SK-N-SH treated with all-trans-retinoic acid at 6 μM for 48 hours (cell line): ENCODE results near the gene KPNA6.

Source experiments
- ATAC-seq: fragments of 200-7000 bp; cut with Tn5 transposase; 3 replicates; pipeline ENCODE4 v1.9.1; 2020; ENCODE audit warnings: mild to moderate bottlenecking, moderate library complexity
- ARNTL ChIP-seq: fragments of 450-650 bp; formaldehyde crosslinking; IDR thresholded peaks from 2 replicates; pipeline ENCODE4 v1.5.0; 2020; ENCODE audit warnings: low read depth, mild to moderate bottlenecking, moderate library complexity, borderline replicate concordance
- BACH2 ChIP-seq: fragments of 250-450 bp; sonication (Bioruptor Pico); IDR thresholded peaks from 2 replicates; pipeline ENCODE4 v1.9.0; 2021; ENCODE audit warnings: mild to moderate bottlenecking, borderline replicate concordance
- CSDC2 ChIP-seq: fragments of 250-450 bp; sonication (Bioruptor Pico); IDR thresholded peaks from 2 replicates; pipeline ENCODE4 v1.5.0; 2020; ENCODE audit warnings: mild to moderate bottlenecking, moderate library complexity
- ESRRG ChIP-seq: fragments of 250-450 bp; sonication (Bioruptor Pico); IDR thresholded peaks from 2 replicates; pipeline ENCODE4 v1.6.1; 2021; ENCODE audit warnings: mild to moderate bottlenecking
- ISL1 ChIP-seq: fragments of 250-450 bp; sonication (Bioruptor Pico); IDR thresholded peaks from 2 replicates; pipeline ENCODE4 v2.1.2; 2022; ENCODE audit warnings: mild to moderate bottlenecking, moderate library complexity
- OSR1 ChIP-seq: fragments of 250-450 bp; sonication (Bioruptor Pico); IDR thresholded peaks from 2 replicates; pipeline ENCODE4 v1.8.0; 2022; ENCODE audit warnings: moderate library complexity, mild to moderate bottlenecking, inconsistent platforms
- PPARA ChIP-seq: fragments of 250-450 bp; sonication (Bioruptor Pico); IDR thresholded peaks from 2 replicates; pipeline ENCODE4 v1.5.0; 2020; ENCODE audit warnings: mild to moderate bottlenecking, borderline replicate concordance
- RARB ChIP-seq: fragments of 250-450 bp; sonication (Bioruptor Pico); IDR thresholded peaks from 2 replicates; pipeline ENCODE4 v1.8.0; 2021; ENCODE audit warnings: mild to moderate bottlenecking, moderate library complexity
- SNAI2 ChIP-seq: fragments of 250-450 bp; sonication (Bioruptor Pico); IDR thresholded peaks from 2 replicates; pipeline ENCODE4 v1.5.0; 2020; ENCODE audit warnings: mild to moderate bottlenecking, moderate library complexity
- TCF4 ChIP-seq: fragments of 250-450 bp; sonication (Bioruptor Pico); IDR thresholded peaks from 2 replicates; pipeline ENCODE4 v1.8.0; 2021; ENCODE audit warnings: mild to moderate bottlenecking, moderate library complexity, borderline replicate concordance
- TOX ChIP-seq: fragments of 250-450 bp; sonication (Bioruptor Pico); IDR thresholded peaks from 2 replicates; pipeline ENCODE4 v1.8.0; 2021; ENCODE audit warnings: mild to moderate bottlenecking, moderate library complexity, borderline replicate concordance
- ZC3H10 ChIP-seq: fragments of 250-450 bp; sonication (Bioruptor Pico); IDR thresholded peaks from 2 replicates; pipeline ENCODE4 v1.5.1; 2021; ENCODE audit warnings: mild to moderate bottlenecking, moderate library complexity
- ZFP3 ChIP-seq: fragments of 250-450 bp; sonication (Bioruptor Pico); IDR thresholded peaks from 2 replicates; pipeline ENCODE4 v1.5.0; 2020; ENCODE audit warnings: mild to moderate bottlenecking, moderate library complexity
- ZFP30 ChIP-seq: fragments of 450-650 bp; formaldehyde crosslinking; IDR thresholded peaks from 2 replicates; pipeline ENCODE4 v1.5.0; 2022; ENCODE audit warnings: mild to moderate bottlenecking, moderate library complexity
- ZNF565 ChIP-seq: fragments of 450-650 bp; formaldehyde crosslinking; conservative IDR thresholded peaks from 2 replicates; pipeline ENCODE4 v1.5.0; 2020; ENCODE audit warnings: low read depth, mild to moderate bottlenecking, moderate library complexity
- ZNF70 ChIP-seq: fragments of 450-650 bp; formaldehyde crosslinking; IDR thresholded peaks from 2 replicates; pipeline ENCODE4 v1.5.0; 2020; ENCODE audit warnings: mild to moderate bottlenecking, moderate library complexity
- ZNF8 ChIP-seq: fragments of 450-650 bp; formaldehyde crosslinking; IDR thresholded peaks from 2 replicates; pipeline ENCODE4 v1.5.0; 2020; ENCODE audit warnings: mild to moderate bottlenecking, moderate library complexity
- TF ChIP-seq, protein P1 (sequence below): fragments of 250-450 bp; sonication (Bioruptor Pico); IDR thresholded peaks from 2 replicates; pipeline ENCODE4 v1.5.0; 2020; ENCODE audit warnings: mild to moderate bottlenecking, moderate library complexity
- TF ChIP-seq, protein P2 (sequence below): fragments of 250-450 bp; sonication (Bioruptor Pico); IDR thresholded peaks from 2 replicates; pipeline ENCODE4 v1.8.0; 2021; ENCODE audit warnings: low read depth, mild to moderate bottlenecking, moderate library complexity, borderline replicate concordance
- TF ChIP-seq, protein P3 (sequence below): fragments of 250-450 bp; sonication (Bioruptor Pico); IDR thresholded peaks from 2 replicates; pipeline ENCODE4 v1.5.1; 2021; ENCODE audit warnings: mild to moderate bottlenecking, moderate library complexity
- TF ChIP-seq, protein P4 (sequence below): fragments of 250-450 bp; sonication (Bioruptor Pico); IDR thresholded peaks from 2 replicates; pipeline ENCODE4 v1.5.1; 2020; ENCODE audit warnings: low read depth, mild to moderate bottlenecking, moderate library complexity
- TF ChIP-seq, protein P5 (sequence below): fragments of 250-450 bp; sonication (Bioruptor Pico); IDR thresholded peaks from 2 replicates; pipeline ENCODE4 v1.8.0; 2020; ENCODE audit warnings: mild to moderate bottlenecking, moderate library complexity, borderline replicate concordance

KPNA6 gene

DNA sequence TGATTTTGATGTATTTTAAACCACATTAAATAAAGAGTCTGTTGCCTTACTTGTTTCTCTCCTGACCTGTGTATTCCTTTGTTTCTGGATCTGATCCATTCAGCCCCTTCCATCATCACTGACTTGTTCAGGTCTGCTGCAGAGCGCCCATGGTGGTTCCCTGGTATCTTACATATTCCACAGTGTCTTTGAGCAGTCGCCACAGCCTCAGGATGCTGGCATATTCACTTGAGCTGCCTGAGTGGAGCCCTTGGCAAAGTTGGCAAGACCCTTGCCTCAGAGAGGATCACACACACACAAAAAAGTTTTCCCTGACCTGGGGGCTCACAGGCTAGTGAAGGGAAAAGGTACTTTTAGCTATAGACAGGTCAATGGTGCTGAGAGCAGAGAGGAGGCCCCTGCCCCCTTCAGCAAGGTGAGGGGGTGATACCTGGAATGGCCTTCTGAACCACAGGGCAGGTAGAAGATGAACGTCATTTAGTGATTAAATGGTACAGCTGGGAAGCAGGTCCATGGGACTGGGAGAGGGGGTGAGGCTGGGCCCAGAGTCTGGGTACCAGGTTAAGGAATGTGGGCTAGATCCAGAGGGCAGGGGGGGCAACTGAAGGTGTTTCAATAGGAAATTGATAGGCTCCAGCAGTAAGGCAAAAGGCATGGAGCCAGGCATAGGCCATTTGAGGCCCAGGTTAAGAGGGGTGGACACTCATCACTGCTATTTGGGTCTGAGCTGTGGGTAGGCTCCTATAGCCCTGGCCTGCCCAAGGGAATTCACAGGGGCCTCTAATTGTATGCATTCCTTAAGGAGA is 90.6 kb downstream of the KPNA6 start (continued):
- no peak for TF ChIP-seq ISL1 (CRISPR knock-in tag)
- no peak for TF ChIP-seq TOX

DNA sequence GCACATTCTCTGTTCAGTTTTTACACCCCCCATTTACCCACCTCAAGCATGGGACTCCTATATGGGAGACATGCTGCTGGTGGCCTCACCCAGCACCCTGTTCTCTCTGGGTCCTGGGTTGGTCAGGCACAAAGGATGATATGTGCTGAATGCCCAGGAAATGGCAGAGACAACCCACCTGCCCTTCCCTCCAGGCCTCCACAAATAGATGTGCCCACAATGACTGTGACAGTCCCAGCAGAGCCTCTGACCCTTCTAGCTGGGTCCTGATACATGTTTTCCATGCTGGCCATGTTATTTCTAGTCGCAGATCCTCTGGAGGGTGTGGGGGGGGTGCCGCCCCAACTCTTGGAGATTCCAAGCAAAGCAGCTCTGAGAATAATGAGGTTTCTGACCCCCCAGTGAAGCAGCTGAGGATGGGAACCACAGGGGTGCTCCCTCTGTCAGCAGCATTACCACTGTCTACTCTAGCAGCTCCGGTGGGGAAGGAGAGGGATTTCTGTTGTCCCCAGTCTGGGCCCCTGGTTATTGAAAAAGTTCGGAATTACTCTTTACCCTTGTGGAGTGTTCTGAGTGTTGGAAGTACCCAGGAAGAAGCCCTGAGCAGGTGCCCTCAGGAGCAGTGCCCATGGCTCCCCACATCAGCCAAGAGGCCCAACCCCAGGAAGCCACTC is 91.3 kb downstream of the KPNA6 start:
- no peak for ATAC-seq
- TF ChIP-seq SNAI2 (CRISPR knock-in tag) (no peak), ZFP30 (no peak), ARNTL (CRISPR knock-in tag) (no peak), ESRRG (CRISPR knock-in tag) (no peak), CSDC2 (CRISPR knock-in tag) (no peak), BACH2 (CRISPR knock-in tag) (no peak), ZNF565 (no peak), ISL1 (CRISPR knock-in tag) (no peak), ZFP3 (no peak), ZNF70 (CRISPR knock-in tag) (no peak), PPARA (CRISPR knock-in tag) (no peak), OSR1 (CRISPR knock-in tag) (no peak), TCF4 (CRISPR knock-in tag) (no peak), TOX (no peak), ZNF8 (CRISPR knock-in tag) (no peak), RARB (CRISPR knock-in tag) (no peak)
- TF ChIP-seq, protein P1, sequence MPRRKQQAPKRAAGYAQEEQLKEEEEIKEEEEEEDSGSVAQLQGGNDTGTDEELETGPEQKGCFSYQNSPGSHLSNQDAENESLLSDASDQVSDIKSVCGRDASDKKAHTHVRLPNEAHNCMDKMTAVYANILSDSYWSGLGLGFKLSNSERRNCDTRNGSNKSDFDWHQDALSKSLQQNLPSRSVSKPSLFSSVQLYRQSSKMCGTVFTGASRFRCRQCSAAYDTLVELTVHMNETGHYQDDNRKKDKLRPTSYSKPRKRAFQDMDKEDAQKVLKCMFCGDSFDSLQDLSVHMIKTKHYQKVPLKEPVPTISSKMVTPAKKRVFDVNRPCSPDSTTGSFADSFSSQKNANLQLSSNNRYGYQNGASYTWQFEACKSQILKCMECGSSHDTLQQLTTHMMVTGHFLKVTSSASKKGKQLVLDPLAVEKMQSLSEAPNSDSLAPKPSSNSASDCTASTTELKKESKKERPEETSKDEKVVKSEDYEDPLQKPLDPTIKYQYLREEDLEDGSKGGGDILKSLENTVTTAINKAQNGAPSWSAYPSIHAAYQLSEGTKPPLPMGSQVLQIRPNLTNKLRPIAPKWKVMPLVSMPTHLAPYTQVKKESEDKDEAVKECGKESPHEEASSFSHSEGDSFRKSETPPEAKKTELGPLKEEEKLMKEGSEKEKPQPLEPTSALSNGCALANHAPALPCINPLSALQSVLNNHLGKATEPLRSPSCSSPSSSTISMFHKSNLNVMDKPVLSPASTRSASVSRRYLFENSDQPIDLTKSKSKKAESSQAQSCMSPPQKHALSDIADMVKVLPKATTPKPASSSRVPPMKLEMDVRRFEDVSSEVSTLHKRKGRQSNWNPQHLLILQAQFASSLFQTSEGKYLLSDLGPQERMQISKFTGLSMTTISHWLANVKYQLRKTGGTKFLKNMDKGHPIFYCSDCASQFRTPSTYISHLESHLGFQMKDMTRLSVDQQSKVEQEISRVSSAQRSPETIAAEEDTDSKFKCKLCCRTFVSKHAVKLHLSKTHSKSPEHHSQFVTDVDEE (CRISPR knock-in tag): no peak
- TF ChIP-seq, protein P2, sequence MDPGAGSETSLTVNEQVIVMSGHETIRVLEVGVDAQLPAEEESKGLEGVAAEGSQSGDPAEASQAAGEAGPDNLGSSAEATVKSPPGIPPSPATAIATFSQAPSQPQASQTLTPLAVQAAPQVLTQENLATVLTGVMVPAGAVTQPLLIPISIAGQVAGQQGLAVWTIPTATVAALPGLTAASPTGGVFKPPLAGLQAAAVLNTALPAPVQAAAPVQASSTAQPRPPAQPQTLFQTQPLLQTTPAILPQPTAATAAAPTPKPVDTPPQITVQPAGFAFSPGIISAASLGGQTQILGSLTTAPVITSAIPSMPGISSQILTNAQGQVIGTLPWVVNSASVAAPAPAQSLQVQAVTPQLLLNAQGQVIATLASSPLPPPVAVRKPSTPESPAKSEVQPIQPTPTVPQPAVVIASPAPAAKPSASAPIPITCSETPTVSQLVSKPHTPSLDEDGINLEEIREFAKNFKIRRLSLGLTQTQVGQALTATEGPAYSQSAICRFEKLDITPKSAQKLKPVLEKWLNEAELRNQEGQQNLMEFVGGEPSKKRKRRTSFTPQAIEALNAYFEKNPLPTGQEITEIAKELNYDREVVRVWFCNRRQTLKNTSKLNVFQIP (CRISPR knock-in tag): no peak
- TF ChIP-seq, protein P3, sequence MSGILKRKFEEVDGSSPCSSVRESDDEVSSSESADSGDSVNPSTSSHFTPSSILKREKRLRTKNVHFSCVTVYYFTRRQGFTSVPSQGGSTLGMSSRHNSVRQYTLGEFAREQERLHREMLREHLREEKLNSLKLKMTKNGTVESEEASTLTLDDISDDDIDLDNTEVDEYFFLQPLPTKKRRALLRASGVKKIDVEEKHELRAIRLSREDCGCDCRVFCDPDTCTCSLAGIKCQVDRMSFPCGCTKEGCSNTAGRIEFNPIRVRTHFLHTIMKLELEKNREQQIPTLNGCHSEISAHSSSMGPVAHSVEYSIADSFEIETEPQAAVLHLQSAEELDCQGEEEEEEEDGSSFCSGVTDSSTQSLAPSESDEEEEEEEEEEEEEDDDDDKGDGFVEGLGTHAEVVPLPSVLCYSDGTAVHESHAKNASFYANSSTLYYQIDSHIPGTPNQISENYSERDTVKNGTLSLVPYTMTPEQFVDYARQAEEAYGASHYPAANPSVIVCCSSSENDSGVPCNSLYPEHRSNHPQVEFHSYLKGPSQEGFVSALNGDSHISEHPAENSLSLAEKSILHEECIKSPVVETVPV (CRISPR knock-in tag): no peak
- TF ChIP-seq, protein P4, sequence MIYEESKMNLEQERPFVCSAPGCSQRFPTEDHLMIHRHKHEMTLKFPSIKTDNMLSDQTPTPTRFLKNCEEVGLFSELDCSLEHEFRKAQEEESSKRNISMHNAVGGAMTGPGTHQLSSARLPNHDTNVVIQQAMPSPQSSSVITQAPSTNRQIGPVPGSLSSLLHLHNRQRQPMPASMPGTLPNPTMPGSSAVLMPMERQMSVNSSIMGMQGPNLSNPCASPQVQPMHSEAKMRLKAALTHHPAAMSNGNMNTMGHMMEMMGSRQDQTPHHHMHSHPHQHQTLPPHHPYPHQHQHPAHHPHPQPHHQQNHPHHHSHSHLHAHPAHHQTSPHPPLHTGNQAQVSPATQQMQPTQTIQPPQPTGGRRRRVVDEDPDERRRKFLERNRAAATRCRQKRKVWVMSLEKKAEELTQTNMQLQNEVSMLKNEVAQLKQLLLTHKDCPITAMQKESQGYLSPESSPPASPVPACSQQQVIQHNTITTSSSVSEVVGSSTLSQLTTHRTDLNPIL (CRISPR knock-in tag): no peak

DNA sequence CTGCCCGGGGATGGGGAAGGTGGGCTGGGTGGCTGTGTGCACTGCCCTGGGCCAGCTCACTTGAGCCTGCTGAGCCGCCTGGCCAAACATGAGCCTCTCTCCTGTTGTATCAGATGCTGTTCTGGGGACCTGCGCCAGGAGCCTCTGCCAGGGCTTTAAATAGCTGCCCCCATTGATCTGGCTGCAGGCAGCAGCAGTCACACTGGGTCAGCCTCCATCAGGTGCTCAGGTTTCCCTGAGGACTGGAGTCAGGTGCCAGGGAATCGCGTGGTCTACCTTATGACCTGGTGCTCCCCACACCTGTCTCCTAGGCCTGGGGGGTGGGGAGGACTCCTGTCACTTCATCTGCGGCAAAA is 91.8 kb downstream of the KPNA6 start:
- peak; percentile 5 for ATAC-seq
- TF ChIP-seq TCF4 (CRISPR knock-in tag) (no peak), ZC3H10 (CRISPR knock-in tag) (no peak), BACH2 (CRISPR knock-in tag) (no peak), OSR1 (CRISPR knock-in tag) (no peak), PPARA (CRISPR knock-in tag) (no peak), ZFP3 (no peak), CSDC2 (CRISPR knock-in tag) (no peak), ZFP30 (no peak), ZNF70 (CRISPR knock-in tag) (no peak), ESRRG (CRISPR knock-in tag) (no peak)
- TF ChIP-seq, protein P2 (CRISPR knock-in tag): no peak
- TF ChIP-seq, protein P5, sequence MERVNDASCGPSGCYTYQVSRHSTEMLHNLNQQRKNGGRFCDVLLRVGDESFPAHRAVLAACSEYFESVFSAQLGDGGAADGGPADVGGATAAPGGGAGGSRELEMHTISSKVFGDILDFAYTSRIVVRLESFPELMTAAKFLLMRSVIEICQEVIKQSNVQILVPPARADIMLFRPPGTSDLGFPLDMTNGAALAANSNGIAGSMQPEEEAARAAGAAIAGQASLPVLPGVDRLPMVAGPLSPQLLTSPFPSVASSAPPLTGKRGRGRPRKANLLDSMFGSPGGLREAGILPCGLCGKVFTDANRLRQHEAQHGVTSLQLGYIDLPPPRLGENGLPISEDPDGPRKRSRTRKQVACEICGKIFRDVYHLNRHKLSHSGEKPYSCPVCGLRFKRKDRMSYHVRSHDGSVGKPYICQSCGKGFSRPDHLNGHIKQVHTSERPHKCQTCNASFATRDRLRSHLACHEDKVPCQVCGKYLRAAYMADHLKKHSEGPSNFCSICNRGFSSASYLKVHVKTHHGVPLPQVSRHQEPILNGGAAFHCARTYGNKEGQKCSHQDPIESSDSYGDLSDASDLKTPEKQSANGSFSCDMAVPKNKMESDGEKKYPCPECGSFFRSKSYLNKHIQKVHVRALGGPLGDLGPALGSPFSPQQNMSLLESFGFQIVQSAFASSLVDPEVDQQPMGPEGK: no peak
- TF ChIP-seq, protein P4 (CRISPR knock-in tag): no peak
